GM21367 (cell line): ENCODE data around the gene GTPBP1.

ENCODE experiments used
- ATAC-seq: cut with Tn5 transposase; IDR thresholded peaks from one replicate; pipeline ENCODE4 v1.9.1; 2021; ENCODE audit not compliant: unreplicated experiment

GTPBP1 gene

GRCh38 chr22:38724926-38725571 lies 19.3 kb downstream of the GTPBP1 start:
- ATAC-seq: no peak

- no peak for ATAC-seq
Observed at GRCh38 chr22:38725900-38726655, 20.3 kb downstream of the GTPBP1 start.

GRCh38 chr22:38727123-38727522 lies 21.4 kb downstream of the GTPBP1 start:
- ATAC-seq: no peak

DNA sequence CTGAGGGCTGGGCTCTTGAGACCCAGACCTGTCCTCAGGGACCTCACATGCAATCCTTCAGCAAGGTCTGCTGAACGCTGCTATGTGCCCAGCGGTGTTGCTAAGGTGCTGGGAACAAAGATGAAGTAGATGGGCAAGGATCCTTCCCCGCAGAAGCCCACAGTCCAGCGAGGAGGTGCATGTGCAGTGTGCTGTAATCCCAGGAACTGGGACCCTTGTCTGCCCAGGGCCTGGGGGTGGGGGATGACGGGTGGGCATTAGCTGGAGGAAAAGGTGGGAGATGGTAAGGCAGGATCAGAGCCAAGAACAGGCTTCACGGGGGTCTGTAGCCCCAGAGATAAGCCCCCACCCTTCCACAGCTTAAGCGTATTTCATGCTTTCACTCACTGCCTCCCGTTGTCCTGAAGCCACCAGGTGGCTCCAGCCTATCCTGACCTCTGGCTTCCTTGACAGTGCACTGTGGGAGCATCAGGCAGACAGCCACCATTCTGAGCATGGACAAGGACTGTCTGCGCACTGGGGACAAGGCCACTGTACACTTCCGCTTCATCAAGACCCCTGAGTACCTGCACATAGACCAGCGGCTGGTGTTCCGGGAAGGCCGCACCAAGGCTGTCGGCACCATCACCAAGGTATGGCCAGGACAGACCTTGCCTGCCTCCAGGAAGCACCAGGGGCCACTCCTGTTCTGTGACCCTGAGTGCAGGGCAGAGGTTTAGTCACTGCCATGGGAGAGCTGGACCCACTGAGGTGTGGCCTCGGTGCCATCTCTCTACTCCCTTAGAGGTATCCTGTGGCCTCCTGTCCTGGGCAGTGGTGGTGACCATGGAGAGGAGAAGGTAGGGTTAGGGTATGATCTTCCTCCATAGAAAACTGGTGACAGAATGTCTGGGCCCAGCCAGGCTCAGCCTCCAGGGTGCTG lies 22.0 kb downstream of the GTPBP1 start:
- no peak for ATAC-seq

GRCh38 chr22:38728871-38729796 lies 23.4 kb downstream of the GTPBP1 start:
- no peak for ATAC-seq

- ATAC-seq: no peak
Observed at GRCh38 chr22:38729946-38730345, 24.2 kb downstream of the GTPBP1 start.

GRCh38 chr22:38730411-38730871 lies 24.7 kb downstream of the GTPBP1 start:
- ATAC-seq: no peak

DNA sequence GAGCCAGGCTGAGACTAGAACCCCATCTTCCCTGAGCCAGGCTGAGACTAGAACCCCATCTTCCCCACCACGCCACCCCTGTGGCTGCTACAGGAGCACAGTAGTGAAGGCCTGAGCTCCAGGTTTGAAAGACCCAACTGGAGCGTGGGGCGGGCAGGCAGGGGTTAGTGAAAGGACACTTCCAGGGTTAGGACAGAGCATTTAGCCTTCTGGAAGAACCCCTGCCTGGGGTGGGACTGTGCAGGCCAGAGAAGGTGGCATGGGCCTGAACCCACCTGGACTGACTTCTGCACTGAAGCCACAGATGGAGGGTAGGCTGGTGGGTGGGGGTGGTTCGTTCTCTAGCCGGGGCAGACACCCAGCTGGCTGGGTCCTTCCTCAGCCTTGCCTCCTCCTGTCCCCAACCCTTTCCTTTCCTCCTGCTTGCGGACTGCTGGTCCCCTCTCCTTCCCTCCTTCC lies 26.0 kb downstream of the GTPBP1 start:
- no peak for ATAC-seq

DNA sequence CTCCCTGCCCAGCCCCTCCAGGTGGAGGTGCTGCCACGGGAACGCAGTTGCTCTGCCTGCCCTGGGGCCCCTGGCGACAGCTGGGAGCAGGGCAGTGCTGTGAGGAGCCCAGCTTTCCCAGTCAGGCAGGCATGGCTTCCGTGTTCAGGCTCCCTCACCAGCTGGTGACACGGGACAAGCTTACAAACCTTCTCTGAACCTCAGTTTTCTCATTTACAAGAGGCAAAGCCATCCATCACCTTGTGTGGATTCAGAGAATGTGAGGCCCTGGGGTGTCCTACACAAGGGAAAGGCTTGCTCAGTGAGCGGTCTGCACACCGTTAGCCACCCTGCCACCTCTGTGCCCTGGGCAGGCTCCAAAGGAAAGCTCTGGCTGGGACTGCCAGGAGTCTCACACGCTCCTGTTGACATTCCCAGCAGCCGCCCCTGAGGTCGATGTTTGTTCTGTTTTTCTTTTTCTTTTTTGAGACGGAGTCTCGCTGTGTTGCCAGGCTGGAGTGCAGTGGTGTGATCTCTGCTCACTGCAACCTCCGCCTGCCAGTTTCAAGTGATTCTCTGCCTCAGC lies 26.6 kb downstream of the GTPBP1 start:
- ATAC-seq: no peak

GRCh38 chr22:38733329-38733723 lies 27.6 kb downstream of the GTPBP1 start:
- ATAC-seq: no peak

DNA sequence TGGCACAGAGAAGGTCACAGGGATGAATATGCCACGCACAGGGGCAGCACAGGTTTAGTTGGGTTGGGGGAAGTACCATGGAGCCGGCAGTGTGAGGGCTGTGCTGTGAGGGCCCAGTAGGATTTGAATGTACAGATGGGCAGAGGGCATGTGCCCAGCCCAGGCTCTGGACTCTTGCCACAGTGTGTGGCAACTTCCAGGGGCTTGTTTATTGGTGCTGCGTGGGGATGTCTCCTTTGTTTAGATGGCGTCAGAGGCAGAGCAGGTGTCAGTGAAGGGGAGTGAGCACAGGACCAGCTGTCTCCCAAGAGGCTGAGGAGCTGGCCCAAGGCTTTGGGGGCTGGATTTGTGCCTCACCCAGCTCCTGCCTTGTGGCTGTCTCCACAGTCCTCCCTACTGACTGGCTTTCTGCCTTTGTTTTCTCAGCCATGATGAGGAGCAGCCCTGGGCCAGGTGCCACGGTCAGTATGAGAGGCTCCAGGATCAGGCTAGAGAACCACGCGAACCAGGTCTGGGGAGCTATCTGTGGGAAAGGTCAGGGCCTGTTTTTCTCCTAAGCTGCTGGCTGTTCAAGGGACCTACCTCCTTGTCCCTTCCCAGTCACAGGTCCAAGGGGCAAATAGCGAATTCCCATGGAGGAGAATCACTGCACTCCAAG lies 28.1 kb downstream of the GTPBP1 start:
- no peak for ATAC-seq

GRCh38 chr22:38734421-38735100 lies 28.8 kb downstream of the GTPBP1 start:
- ATAC-seq: no peak

GRCh38 chr22:38735126-38735464 lies 29.4 kb downstream of the GTPBP1 start:
- ATAC-seq: no peak

- ATAC-seq: no peak
Observed at GRCh38 chr22:38735465-38736256, 29.9 kb downstream of the GTPBP1 start.

DNA sequence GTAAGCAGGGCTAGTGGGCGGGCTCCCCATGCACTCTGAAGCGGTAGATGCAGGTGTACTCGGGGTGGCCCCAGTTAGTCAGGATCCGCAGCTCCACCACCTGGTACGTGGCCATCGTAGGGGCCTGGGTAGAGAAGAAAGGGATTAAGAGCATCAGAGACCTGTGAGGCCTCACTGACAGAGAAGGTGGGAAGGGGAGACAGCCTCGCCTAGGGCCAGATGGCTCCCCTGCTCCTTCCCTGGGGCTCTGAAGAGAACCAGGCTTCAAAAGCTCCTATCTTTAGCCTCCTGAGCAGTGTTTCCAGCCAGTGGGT lies 30.5 kb downstream of the GTPBP1 start:
- no peak for ATAC-seq

DNA sequence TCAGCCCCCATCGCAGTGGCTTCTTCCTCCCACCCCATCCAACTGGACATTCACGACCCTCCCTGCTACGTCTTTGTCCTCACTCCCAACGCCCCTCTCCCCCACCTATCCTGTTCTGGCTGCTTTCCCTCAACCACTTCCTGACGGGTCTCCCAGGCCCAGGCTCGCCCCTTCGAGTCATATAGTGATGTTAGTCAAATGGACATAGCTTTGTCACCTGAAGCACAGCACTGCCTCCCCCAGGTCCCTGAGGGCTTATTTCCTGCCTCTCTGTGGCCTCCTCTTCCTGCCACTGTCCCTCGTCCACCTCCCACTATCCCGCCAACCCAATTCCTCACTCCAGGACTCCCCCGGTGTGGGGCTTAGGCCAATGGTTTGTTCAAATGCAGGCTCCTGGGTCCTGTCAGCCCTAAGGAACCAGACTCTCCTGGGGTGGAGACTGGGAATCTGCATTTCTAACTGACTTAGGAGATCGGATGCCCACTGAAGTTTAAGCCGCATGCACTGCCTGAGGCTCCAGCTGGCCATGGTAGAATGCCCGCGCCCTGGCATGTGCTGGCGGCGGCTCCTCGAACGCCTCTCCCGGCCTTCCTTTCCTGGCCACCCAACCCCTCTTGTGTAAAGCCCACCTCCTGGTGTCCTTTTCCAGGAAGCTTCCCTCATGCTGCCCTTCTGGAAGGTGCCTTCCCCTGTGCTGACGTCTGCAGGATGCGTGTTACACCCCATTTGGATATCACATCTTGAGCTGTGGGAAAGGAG lies 31.7 kb downstream of the GTPBP1 start:
- no peak for ATAC-seq

- ATAC-seq: no peak
Observed at GRCh38 chr22:38738475-38739070, 32.8 kb downstream of the GTPBP1 start.
